ENCODE data around the gene LGALS7B. TPM values are rescaled to one million over a fixed set of nuclear protein-coding genes. Genes with fewer than 3 reads are reported as not detected.

The LGALS7B gene
- total and polyA plus RNA-seq, 2 of the 8 experiments (the other 6 are each of a cell fraction or from before 2014, with no cell fraction given) = 3.6 TPM; not detected in 1

DNA sequence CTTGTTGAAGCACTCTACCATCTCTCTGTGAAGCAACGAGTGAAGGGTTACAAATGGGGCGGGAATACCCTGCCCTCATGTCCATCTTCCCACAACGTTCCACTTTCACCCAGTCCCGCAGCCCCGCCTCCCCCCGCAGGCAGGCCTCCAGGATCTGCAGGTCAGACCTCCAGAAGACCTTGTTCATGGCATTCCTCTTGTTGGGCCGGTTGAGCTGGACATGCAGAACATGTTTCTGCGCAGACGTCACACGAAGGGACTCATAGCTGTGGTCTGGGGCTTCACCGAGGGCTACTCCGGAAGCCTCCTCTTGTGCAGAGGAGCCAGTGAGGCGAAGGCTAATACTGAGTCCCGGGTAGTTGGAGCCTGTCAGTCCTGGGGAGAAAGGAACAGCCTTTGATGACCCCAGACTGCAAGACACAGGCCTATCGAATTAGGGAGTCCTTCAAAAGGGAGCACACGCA lies 42.2 kb downstream of the LGALS7B start:
- H3K4me3 ChIP-seq (ENCODE audit: extremely low read depth in 1 of 4, insufficient read depth in 2 of 4, low read depth in 3 of 4, low read length in 4 of 4) = peak overlapping the region; percentile 73 to 85 (median 82)
- peak overlapping the region; percentile 55 for H3K14ac ChIP-seq (ENCODE audit: insufficient read length)
- no peak overlapping the region for H2BK20ac ChIP-seq (ENCODE audit: low read length)
- FAIRE-seq (no peak), DNase-seq (ENCODE audit: low read depth in 1 of 2, low spot score in 2 of 2) (no peak)
- peaks cover 0 to 6% (median 1%) of the 10 kb centered on the region in 4 experiments; a peak in 1 of 7 replicates for H3K4me1 ChIP-seq (replicated peaks in 1 of 4; ENCODE audit: control insufficient read depth in 3 of 4, insufficient read depth in 4 of 4, low read length in 3 of 4)
- H3K27me3 ChIP-seq (replicated peaks in 1 of 4; ENCODE audit: control insufficient read depth in 3 of 4, extremely low read depth in 1 of 4, insufficient read depth in 3 of 4, low read length in 3 of 4) = no peaks in the 10 kb centered on the region
- no peak overlapping the region for H3K23ac ChIP-seq (ENCODE audit: insufficient read length)
- peaks cover 4 to 34% (median 10%) of the 10 kb centered on the region in 4 experiments; a peak in 5 of 8 replicates for H3K36me3 ChIP-seq (ENCODE audit: control insufficient read depth in 2 of 4, insufficient read depth in 4 of 4, low read length in 3 of 4)
- peak overlapping the region; percentile 95 for H2BK5ac ChIP-seq (ENCODE audit: low read depth, low read length)
- H2AFZ ChIP-seq (ENCODE audit: low read length) = peak overlapping the region; percentile 86; the same call in 1 of the 2 replicates
- ChIA-PET CTCF (ENCODE audit: partially characterized antibody) (interaction anchor here (1.0 to 2.7 kb wide), 4 partner anchors 11 to 129 kb away, joined by 3 to 11 read pairs (median 4); no protein-coding TSS in a partner anchor), POLR2A (ENCODE audit: partially characterized antibody) (interaction anchor here (0.6 to 14.2 kb wide), 13 partner anchors 8 to 108 kb away, joined by 3 to 376 read pairs (median 4); partner anchors contain the start of gene HNRNPL)
- peak overlapping the region; percentile 94 to 97 for H3K4me2 ChIP-seq (ENCODE audit: insufficient read depth in 1 of 2, low read depth in 2 of 2, low read length in 2 of 2)
- TF ChIP-seq KDM1A (IDR thresholded peaks at IDR 0.05; ENCODE audit: borderline replicate concordance, low read length) (no peak), SAP30 (IDR thresholded peaks at IDR 0.05; ENCODE audit: insufficient read depth, insufficient replicate concordance, low read length) (no peak), EP300 (IDR thresholded peaks at IDR 0.05; ENCODE audit: borderline replicate concordance in 1 of 2, low read depth in 2 of 2, low read length in 2 of 2) (no peak)
- TF ChIP-seq, protein P1, sequence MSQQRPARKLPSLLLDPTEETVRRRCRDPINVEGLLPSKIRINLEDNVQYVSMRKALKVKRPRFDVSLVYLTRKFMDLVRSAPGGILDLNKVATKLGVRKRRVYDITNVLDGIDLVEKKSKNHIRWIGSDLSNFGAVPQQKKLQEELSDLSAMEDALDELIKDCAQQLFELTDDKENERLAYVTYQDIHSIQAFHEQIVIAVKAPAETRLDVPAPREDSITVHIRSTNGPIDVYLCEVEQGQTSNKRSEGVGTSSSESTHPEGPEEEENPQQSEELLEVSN (IDR thresholded peaks at IDR 0.05) = peak; percentile 70
- peaks cover 5% of the 10 kb centered on the region; the same call in 1 of the 2 replicates for H3K79me1 ChIP-seq (ENCODE audit: low read depth, low read length)
- 24% methylated on average over 16 of the region's 16 CpGs; no CpG with 5 or more reads in 1 of the 2 experiments for WGBS, 2 experiments (ENCODE audit: extremely low coverage in 1 of 2, insufficient coverage in 1 of 2, insufficient read length in 1 of 2, insufficient replicate concordance in 2 of 2, low coverage in 1 of 2, low lambda C conversion rate in 2 of 2, missing lambda C conversion rate in 1 of 2)
- no peaks in the 10 kb centered on the region for H3K79me2 ChIP-seq (ENCODE audit: control insufficient read depth in 1 of 2, insufficient read depth in 2 of 2, low read length in 2 of 2)
- peak overlapping the region in 3 of 4 experiments; percentile 46 to 79 (median 54); a peak in 5 of 7 replicates for H3K9ac ChIP-seq (replicated peaks in 1 of 4; ENCODE audit: extremely low read depth in 1 of 4, low read depth in 3 of 4, low read length in 3 of 4)
- H4K20me1 ChIP-seq (replicated peaks in 1 of 2; ENCODE audit: control insufficient read depth in 1 of 2, insufficient read depth in 2 of 2, low read length in 2 of 2) = no peaks in the 10 kb centered on the region
- no peaks in the 10 kb centered on the region for H3K9me3 ChIP-seq (ENCODE audit: insufficient read depth in 2 of 2, low read depth in 1 of 2, low read length in 1 of 2)
- no peak overlapping the region; the same call in none of the 2 replicates for H4K8ac ChIP-seq (ENCODE audit: extremely low read depth, insufficient read depth, low read length)
- H4K91ac ChIP-seq (replicated peaks; ENCODE audit: insufficient read length, low read length) = peak overlapping the region; percentile 90
- peaks cover 8% of the 10 kb centered on the region for H3K23me2 ChIP-seq (ENCODE audit: low read depth, low read length)
- H2BK120ac ChIP-seq (replicated peaks; ENCODE audit: low read depth, low read length) = no peak overlapping the region
- no peak overlapping the region for H2AK5ac ChIP-seq (ENCODE audit: low read depth, low read length)
- peak overlapping the region; percentile 96; the same call in 1 of the 2 replicates for H2BK12ac ChIP-seq (ENCODE audit: low read depth, low read length)
- H3K56ac ChIP-seq (replicated peaks; ENCODE audit: insufficient read length, low read depth, low read length) = peak overlapping the region; percentile 82
- peak overlapping the region; percentile 63 for H3K4ac ChIP-seq (replicated peaks; ENCODE audit: insufficient read length, low read depth, low read length)
- peak overlapping the region; percentile 88; the same call in 1 of the 2 replicates for H2BK15ac ChIP-seq (ENCODE audit: low read length)
- peak overlapping the region; percentile 68; the same call in 1 of the 2 replicates for H3K27ac ChIP-seq (ENCODE audit: low read depth, low read length)
- H4K5ac ChIP-seq (ENCODE audit: insufficient read length, low read depth, low read length) = peak overlapping the region; percentile 74
- H3K18ac ChIP-seq (ENCODE audit: extremely low read depth, low read length) = peak overlapping the region; percentile 92
